Measurements from ENCODE around the gene CNTF.

Gene CNTF

GRCh38 chr11:58647866-58648265 is 25.4 kb downstream of the CNTF start:
- DNase-seq, result no peak

GRCh38 chr11:58649623-58650022 is 27.2 kb downstream of the CNTF start:
- DNase-seq, result no peak

GRCh38 chr11:58650496-58650895 is 28.0 kb downstream of the CNTF start:
- no peak for DNase-seq

- no peak for DNase-seq
Observed at GRCh38 chr11:58652726-58653280, 30.3 kb downstream of the CNTF start.

GRCh38 chr11:58654079-58654907 is 31.8 kb downstream of the CNTF start:
- peak; percentile 78 for DNase-seq

- no peak for DNase-seq
Observed at GRCh38 chr11:58654908-58655296, 32.4 kb downstream of the CNTF start.

- DNase-seq, result no peak
Observed at GRCh38 chr11:58656348-58656747, 33.9 kb downstream of the CNTF start.

GRCh38 chr11:58658623-58659022 is 36.2 kb downstream of the CNTF start:
- DNase-seq, result no peak

GRCh38 chr11:58659404-58659803 is 36.9 kb downstream of the CNTF start:
- DNase-seq, result no peak

GRCh38 chr11:58659910-58660570 is 37.6 kb downstream of the CNTF start:
- no peak for DNase-seq

GRCh38 chr11:58671983-58672633 is 49.6 kb downstream of the CNTF start:
- DNase-seq, result no peak

- DNase-seq, result no peak
Observed at GRCh38 chr11:58674609-58675008, 52.1 kb downstream of the CNTF start.
